ENCODE results near the gene UCN. TPM values are rescaled to one million over a fixed set of nuclear protein-coding genes. Genes with fewer than 3 reads are reported as not detected.
A peak's percentile ranks its signal among the peaks of the same experiment; 100 is the strongest.
"Not testable (repeated sequence)": the region's sequence is repeated elsewhere in the genome, so short reads cannot be mapped to it uniquely, and the experiment has no call there.

UCN gene
- total RNA-seq, 1 donor from 2014 or later: 0.84 TPM

- intact Hi-C loops (cut with DNase I); ATAC-seq; DNase-seq (ENCODE audit: missing footprints): not testable (repeated sequence)
Observed at GRCh38 chr2:27319839-27320238, 11.6 kb upstream of the UCN start.

GRCh38 chr2:27316655-27317412 lies 8.6 kb upstream of the UCN start:
- ATAC-seq: no peak
- no peak for DNase-seq (ENCODE audit: missing footprints)
- intact Hi-C loops (cut with DNase I): no loop called here

- intact Hi-C loops (cut with DNase I): no loop called here
- no peak for ATAC-seq
Observed at GRCh38 chr2:27315122-27315521, 6.9 kb upstream of the UCN start.

GRCh38 chr2:27314709-27315108 lies 6.5 kb upstream of the UCN start:
- ATAC-seq: no peak
- no peak for DNase-seq (ENCODE audit: missing footprints)

More at GRCh38 chr2:27315122-27315521, 6.9 kb upstream of the UCN start:
- DNase-seq (ENCODE audit: missing footprints): no peak

GRCh38 chr2:27313882-27314645 lies 5.8 kb upstream of the UCN start:
- intact Hi-C loops (cut with DNase I): no loop called here
- no peak for ATAC-seq
- DNase-seq (ENCODE audit: missing footprints): no peak

More at GRCh38 chr2:27314709-27315108, 6.5 kb upstream of the UCN start:
- intact Hi-C loops (cut with DNase I): no loop called here

GRCh38 chr2:27312152-27312551 lies 3.9 kb upstream of the UCN start:
- ATAC-seq: no peak
- DNase-seq (ENCODE audit: missing footprints): no peak
- intact Hi-C loops (cut with DNase I): no loop called here

- intact Hi-C loops (cut with DNase I): no loop called here
- ATAC-seq (no peak), DNase-seq (ENCODE audit: missing footprints) (no peak)
Observed at GRCh38 chr2:27309651-27310050, 1.4 kb upstream of the UCN start.

GRCh38 chr2:27307545-27308358 lies 493 bp downstream of the UCN start:
- intact Hi-C loops (cut with DNase I): no loop called here
- no peak for DNase-seq (ENCODE audit: missing footprints)
- ATAC-seq: peak; percentile 23

GRCh38 chr2:27307287-27307544 lies 1.0 kb downstream of the UCN start:
- DNase-seq (ENCODE audit: missing footprints) (no peak), ATAC-seq (no peak)
- intact Hi-C loops (cut with DNase I): no loop called here

GRCh38 chr2:27306573-27307286 lies 1.5 kb downstream of the UCN start:
- intact Hi-C loops (cut with DNase I): no loop called here
- ATAC-seq (no peak), DNase-seq (ENCODE audit: missing footprints) (no peak)

- intact Hi-C loops (cut with DNase I): no loop called here
- no peak for ATAC-seq
- no peak for DNase-seq (ENCODE audit: missing footprints)
Observed at GRCh38 chr2:27306136-27306535, 2.1 kb downstream of the UCN start.

GRCh38 chr2:27305516-27305915 lies 2.7 kb downstream of the UCN start:
- intact Hi-C loops (cut with DNase I): no loop called here
- DNase-seq (ENCODE audit: missing footprints) (no peak), ATAC-seq (no peak)

- DNase-seq (ENCODE audit: missing footprints) (no peak), ATAC-seq (no peak)
- intact Hi-C loops (cut with DNase I): loop anchor here (5.0 kb wide), 2 partner anchors 42 to 207 kb away; partner anchors contain the start of gene SLC30A3
Observed at GRCh38 chr2:27304488-27305240, 3.6 kb downstream of the UCN start.

- DNase-seq (ENCODE audit: missing footprints) (no peak), ATAC-seq (peak; percentile 61)
- intact Hi-C loops (cut with DNase I): loop anchor here (5.0 kb wide), 2 partner anchors 41 to 206 kb away; partner anchors contain the start of gene SLC30A3
Observed at GRCh38 chr2:27303093-27304025, 4.9 kb downstream of the UCN start.

GRCh38 chr2:27300606-27301005 lies 7.6 kb downstream of the UCN start:
- intact Hi-C loops (cut with DNase I): loop anchor here (5.0 kb wide), 2 partner anchors 38 to 203 kb away; partner anchors contain the start of gene SLC30A3
- ATAC-seq; DNase-seq (ENCODE audit: missing footprints): not testable (repeated sequence)

GRCh38 chr2:27298391-27299080 lies 9.7 kb downstream of the UCN start:
- no peak for ATAC-seq
- no peak for DNase-seq (ENCODE audit: missing footprints)
- intact Hi-C loops (cut with DNase I): no loop called here

Data from Right ventricle myocardium inferior (tissue), 1 donor.